Right kidney (tissue), 1 donor: ENCODE results near the gene FSIP2.
"Not testable (repeated sequence)": the region's sequence is repeated elsewhere in the genome, so short reads cannot be mapped to it uniquely, and the experiment has no call there.

Source experiments
- DNase-seq: peaks from one replicate; pipeline ENCODE4 v3.0.0-alpha.2; 2016

The FSIP2 gene

DNA sequence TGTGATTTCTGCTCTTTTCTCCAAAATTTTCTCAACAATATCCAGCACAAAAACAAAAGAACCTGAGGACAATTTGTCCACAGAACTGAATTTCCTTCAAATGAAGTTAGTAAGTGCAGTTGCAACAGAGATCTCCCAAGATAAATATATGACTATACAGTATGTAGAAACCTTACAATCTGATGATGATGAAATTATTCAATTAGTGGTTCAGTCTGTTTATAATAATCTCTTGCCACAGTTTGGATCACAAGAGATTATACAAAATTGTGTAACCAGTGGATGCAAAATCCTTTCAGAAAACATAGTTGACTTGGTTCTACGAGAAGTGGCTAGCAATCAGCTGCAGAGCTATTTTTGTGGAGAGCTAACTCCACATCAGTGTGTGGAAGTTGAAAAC is 68.7 kb downstream of the FSIP2 start:
- DNase-seq: no peak

DNA sequence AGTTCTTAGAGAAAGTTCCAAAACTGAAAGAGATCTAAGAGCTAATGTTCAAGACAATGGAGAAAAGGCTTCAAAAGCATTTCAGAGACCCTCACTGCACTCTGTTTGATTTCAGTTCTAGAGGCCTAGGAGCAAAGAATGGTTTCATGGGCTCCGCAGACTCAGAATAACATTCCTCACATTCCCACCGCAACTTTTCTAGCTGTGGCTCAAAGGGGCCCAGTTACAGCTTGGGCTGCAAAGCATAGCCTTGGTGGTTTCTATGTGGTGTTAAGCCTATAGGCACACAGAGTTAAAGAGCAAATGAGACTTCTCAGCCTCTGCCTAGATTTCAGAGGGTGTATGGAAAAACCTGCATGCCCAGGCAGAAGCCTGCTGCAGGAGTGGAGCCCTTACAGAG is 73.0 kb downstream of the FSIP2 start:
- no peak for DNase-seq

DNA sequence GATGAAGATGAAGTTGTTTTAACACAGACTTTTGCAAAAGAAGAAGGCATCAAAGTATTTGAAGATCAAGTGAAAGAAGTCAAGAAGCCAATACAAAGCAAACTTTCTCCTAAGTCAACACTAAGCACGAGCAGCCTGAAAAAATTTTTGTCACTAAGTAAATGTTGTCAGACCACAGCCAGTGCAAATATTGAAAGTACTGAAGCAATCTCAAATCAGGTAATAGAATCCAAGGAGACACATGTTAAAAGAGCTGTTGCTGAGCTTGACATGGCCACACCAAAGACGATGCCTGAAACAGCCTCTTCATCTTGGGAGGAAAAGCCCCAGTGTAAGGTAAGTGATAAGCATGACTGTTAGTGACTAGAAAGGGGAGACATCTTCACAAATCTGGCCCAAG is 75.1 kb downstream of the FSIP2 start:
- no peak for DNase-seq

DNA sequence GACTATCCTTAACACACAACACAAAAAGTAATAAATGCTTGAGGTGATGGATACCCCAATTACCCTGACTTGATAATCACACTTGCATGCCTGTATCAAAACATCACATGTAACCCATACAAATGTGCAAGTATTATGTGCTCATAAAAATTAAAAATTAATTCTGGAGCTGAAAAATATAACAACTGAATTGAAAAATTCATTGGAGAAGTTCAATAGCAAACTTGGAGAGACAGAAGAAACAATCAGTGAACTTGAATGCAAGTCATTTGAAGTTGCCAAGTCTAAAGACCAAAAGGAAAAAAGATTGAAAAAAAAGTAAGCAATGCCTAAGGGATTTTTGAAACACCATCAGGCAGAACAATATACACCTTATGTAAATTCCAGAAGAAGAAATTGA is 79.4 kb downstream of the FSIP2 start:
- no peak for DNase-seq

DNA sequence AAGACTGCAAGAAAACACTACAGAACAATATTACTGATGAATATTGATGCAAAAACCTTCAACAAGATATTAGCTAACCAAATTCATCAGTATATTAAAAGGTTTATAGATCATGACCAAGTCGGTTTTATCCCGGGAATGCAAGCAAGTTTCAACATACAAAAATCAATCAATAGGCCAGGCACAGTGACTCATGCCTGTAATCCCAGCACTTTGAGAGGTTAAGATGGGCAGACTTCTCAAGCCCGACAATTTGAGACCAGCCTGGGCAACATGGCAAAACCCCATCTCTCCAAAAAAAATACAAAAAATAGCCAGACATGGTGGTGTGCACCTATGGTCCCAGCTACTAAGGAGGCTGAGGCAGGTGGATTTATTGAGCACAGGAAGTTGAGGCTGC is 82.9 kb downstream of the FSIP2 start:
- DNase-seq: no peak

DNA sequence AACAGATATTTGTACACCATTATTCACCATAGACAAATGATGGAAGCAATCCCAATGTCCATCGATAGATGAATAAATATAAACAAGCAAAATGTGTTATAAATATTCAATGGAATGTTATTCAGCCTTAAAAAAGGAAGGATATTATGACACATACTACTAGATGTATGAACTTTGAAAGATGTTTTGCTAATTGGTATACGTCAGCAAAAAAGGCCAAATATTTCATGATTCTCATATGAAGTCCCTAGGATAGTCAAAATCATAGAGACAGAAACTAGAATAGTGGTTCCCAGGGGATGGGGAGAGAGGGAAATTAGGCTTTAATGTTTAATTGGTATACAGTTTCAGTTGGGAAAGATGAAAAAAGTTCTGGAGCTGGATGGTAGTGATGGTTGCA is 85.2 kb downstream of the FSIP2 start:
- DNase-seq: no peak

DNA sequence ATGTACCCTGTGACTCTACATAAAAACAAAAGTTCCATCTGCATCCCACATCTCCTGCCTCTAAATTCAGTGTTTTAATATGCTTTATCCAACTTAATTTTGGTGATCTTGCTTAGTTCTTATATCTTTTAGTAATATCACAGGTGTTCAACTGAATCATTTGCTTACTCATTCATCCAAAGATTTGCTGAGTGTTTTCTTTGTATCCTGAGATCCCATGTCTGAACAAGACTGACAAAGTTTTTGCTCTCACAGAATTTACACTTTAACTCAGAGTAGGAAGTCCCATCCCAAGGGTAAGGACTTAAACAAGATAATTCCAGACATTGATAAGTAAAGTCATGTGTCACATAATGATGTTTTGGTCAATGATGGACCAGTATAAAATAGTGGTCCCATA is 87.0 kb downstream of the FSIP2 start:
- DNase-seq: no peak

DNA sequence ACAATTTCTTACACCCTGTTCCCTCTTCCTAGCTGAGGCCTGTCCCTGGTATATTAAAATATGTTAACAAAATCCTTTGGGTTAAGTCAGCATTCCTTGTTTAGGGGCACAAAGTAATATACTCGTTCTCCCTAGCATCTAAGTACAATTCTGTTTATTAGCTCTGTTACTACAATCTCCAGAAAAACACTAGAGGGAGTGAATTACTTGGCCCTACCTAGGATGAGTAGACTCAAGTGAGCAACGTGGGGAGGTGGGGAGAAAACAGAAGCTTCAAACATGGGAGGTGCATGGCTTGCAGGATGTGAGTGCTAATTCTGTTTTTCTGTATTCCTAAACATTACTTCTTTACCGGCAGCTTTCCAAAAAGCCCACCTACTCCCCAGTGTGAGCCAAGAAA is 89.7 kb downstream of the FSIP2 start:
- no peak for DNase-seq

DNA sequence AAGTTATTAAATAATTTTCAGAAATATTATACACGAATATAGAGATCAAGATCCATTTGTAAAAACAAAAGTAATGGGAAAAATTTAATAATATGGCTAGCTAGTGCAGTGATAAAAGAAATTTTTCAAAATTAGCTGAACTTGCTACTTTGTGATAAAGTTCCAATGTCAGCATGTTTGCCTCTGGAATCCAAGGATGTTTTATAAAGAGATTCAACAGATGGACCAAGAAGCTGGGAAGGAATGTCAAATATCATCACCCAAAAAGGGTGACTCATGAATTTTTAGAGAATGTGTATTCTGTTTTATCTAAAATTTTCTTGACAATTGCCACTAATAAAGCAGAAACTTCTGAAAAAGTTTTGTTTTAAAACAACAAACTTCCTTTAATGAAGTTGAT is 95.3 kb downstream of the FSIP2 start:
- DNase-seq: no peak

DNA sequence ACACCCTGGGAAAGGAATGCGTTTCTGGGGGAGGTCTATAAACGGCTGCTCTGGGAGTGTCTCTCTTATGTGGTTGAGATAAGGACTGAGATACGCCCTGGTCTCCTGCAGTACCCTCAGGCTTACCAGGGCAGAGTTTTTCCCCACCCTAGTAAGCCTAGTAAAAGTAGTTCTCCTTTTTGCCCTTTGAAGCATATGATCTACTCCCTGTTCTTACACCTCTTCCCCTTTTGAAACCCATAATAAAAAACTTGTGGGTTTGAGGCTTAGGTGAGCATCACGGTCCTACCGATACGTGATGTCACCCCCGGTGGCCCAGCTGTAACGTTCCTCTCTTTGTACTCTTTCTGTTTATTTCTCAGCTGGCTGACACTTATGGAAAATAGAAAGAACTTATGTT is 97.4 kb downstream of the FSIP2 start:
- DNase-seq: no peak

DNA sequence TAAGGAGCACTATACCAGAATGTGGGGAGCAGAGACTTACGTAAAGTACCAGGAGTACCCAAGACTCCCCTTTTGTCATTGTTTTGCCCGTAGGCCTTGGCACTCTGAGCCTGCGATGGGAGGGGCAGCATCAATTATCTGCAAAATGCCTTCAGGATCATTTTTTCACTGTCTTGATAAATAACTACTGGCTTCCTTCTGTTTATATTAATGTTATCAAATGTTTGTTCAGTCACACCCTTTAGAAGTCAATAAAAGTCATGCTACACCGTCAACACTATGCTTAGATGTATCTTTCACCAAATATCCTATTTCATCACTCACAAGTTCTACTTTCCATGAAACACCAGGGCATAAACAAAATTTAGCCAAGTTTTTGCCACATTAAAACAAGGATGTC is 116.3 kb downstream of the FSIP2 start:
- no peak for DNase-seq

DNA sequence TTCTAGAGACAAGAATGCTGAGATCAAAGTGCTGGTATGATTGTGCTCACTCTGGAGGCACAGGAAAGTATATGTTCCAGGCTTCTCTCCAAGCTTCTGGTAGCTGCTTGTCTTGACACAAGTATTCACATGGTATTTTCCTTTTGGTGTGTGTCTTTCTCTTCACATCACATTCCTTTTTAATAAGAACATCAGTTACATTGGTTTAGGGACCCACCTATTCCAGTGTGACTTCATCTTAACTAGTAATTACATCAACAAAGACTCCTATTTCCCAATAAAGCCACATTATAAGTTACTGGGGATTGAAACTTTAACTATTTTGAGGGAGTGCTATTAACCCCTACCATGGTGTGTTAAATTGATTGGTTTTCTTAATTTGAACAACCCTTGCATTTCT is 119.1 kb downstream of the FSIP2 start:
- DNase-seq: no peak

DNA sequence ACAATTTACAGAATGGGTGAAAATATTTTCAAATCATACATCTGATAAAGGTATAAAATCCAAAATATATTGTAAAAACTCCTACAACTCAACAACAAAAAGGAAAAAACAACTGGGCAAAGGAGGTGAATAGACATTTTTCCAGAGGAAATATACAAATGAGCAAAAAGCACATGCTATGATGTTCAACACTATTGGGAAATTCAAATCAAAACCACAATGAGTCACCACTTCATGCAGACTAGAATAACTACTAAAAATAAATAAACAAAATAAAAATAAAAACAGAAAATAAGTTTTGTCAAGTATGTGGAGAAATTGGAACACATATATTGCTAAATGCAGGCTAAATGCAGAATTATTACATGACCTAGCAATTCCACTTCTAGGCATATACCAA is 120.9 kb downstream of the FSIP2 start:
- no peak for DNase-seq

DNA sequence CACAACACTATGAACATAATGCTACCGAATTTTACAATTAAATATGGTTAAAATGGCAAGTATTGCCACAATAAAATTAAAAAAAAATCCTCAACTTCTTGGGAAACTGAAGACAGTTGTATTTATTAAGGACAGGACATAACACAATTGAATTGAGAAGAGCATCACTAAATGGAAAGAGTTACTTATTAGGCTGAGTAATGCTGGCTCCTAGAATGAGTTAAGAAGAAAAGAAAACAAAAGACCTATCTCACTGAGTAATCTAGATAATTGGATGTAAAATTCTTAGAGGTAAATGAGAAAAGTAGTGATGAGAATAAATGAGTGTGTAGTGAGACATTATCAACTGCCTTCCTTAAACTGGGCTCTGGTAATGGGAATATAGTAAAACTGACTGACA is 121.7 kb downstream of the FSIP2 start:
- no peak for DNase-seq

DNA sequence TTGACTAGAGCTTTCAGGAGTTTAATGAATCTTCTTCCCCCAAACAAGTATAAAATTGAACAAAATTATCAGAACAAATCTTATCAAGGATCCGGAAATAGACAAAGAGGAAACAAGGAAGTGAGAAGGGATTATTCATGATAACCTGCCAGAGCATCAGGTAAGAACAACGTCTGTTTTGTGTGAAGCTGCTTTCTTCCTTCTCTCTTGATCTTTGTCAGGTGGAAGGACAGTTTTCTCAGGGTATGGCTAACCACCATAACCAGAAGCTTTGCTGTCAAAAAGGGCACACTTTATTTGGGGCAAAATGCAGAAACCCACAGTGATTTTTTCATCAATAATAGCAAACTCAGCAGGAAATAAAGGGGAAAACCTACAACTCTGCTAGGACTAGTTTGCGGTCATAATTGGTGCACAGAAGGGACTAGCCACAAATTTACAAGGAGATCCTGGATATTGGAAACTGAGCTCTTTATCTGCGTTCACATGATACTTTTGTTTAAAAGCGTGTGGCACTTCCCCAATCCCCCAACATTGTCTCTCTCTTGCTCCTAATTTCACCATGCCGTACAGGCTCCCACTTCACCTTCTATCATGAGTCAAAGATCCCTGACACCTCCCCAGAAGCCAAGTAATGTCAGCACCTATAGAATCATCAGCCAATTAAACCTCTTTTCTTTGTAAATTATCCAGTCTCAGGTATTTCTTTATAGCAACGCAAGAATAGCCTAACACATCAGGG is 124.2 kb downstream of the FSIP2 start:
- DNase-seq: no peak

DNA sequence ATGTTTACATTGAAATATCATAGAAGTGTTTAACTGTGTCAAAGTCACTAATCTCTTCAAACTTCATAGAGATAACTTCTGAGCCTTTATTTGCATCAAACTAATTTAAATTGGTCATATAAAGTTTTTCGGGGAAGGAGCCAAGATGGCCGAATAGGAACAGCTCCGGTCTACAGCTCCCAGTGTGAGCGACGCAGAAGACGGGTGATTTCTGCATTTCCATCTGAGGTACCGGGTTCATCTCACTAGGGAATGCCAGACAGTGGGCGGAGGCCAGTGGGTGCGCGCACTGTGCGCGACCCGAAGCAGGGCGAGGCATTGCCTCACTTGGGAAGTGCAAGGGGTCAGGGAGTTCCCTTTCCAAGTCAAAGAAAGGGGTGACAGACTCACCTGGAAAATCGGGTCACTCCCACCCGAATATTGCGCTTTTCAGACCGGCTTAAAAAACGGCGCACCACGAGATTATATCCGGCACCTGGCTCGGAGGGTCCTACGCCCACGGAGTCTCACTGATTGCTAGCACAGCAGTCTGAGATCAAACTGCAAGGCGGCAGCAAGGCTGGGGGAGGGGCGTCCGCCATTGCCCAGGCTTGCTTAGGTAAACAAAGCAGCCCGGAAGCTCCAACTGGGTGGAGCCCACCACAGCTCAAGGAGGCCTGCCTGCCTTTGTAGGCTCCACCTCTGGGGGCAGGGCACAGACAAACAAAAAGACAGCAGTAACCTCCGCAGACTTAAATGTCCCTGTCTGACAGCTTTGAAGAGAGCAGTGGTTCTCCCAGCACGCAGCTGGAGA is 126.1 kb downstream of the FSIP2 start:
- DNase-seq: not testable (repeated sequence)

DNA sequence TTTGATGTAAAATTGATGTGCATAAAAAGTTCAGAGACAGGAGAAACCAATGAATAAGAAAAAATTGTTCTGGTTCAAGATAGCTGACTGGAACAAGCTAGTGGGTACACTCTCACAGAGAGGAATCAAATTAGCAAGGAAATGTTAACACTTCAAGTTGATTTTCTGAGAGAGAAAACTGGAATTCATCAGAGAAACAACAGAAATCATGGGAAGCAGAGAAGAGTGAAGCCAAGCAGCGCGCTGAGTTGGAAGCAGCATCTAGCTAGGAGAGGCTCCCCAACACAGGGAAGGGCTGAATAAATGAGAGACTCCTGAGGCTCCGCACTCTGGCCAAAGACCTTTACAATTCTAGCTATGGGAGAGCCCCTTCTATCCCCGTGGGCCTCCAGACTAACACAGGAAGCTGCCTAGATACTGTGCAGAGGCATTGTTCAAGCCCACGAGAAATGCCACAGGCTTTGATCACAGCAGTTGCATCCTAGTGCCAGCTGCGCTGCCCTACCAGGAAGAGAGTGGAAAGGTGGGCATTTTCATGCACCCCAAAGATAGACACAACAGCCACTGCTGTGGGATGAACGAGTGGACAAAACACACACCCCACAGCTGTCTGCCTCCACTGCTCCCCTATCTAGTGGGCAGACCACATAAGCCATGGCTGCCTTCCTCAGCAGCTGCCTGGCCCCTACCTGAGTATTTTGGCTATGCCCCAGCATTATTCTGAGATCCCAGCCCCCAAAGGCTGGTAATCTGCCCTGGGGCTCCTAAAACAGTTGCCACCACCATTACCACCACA is 136.7 kb downstream of the FSIP2 start:
- no peak for DNase-seq

DNA sequence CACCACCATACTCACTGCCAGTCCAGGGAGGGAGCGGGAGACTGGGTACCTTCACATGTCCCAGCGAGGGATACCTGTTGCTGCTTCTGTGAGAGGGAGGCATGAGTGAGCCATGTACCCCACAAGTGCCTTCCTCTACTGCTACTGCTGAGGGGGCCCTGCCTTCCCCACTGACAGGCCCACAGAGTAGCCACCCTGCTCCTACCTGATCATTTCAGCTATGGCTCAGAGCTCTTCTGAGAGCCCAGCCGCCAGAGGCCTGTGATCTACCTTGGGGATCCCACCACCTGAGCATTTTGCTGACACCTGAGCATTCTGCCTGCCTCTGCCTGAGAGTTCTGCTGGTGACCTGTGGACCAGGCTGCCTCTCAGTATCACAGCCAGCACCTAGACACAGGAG is 137.6 kb downstream of the FSIP2 start:
- DNase-seq: no peak

DNA sequence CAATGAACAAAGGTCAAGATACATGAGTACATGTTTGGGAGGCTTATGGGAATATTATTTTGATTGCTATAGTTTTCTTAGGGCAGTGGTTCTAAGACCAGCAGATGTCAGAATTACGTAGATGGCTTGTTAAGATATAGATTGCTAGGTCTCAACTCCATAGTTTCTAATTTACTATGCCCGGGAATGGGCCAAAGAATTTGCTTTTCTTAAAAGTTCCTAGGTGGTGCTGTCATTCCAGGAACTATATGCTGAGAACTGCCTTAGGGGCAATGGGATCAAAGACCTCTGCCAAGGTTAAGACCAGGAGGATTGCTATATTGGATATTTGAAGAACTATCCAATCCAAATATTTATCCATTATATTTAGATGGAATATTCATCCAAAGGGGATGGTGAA is 141.8 kb downstream of the FSIP2 start:
- no peak for DNase-seq
